ENCODE data around the gene NAALADL2.

NAALADL2 gene

GRCh38 chr3:175184392-175184791, 325.3 kb downstream of the NAALADL2 start:
- Histone ChIP-seq H3K36me3 (ENCODE audit: insufficient read depth, low read length) (no peaks in the 10 kb centered on the region), H3K9ac (ENCODE audit: low read depth, low read length) (no peak overlapping the region), H3K9me3 (ENCODE audit: control insufficient read depth, insufficient read depth, low read length) (no peaks in the 10 kb centered on the region), H3K4me1 (ENCODE audit: insufficient read depth, low read length) (no peaks in the 10 kb centered on the region)

GRCh38 chr3:175185903-175186302, 326.8 kb downstream of the NAALADL2 start:
- Histone ChIP-seq H3K9me3 (ENCODE audit: control insufficient read depth, insufficient read depth, low read length) (no peaks in the 10 kb centered on the region), H3K36me3 (ENCODE audit: insufficient read depth, low read length) (no peaks in the 10 kb centered on the region), H3K9ac (ENCODE audit: low read depth, low read length) (no peak overlapping the region), H3K4me1 (ENCODE audit: insufficient read depth, low read length) (no peaks in the 10 kb centered on the region)

- H3K36me3 ChIP-seq (ENCODE audit: insufficient read depth, low read length) = no peaks in the 10 kb centered on the region
- no peaks in the 10 kb centered on the region for H3K9me3 ChIP-seq (ENCODE audit: control insufficient read depth, insufficient read depth, low read length)
- H3K4me1 ChIP-seq (ENCODE audit: insufficient read depth, low read length) = no peaks in the 10 kb centered on the region
- no peak overlapping the region for H3K9ac ChIP-seq (ENCODE audit: low read depth, low read length)
Measured at GRCh38 chr3:175186511-175186910, 327.4 kb downstream of the NAALADL2 start.

GRCh38 chr3:175187586-175187985, 328.5 kb downstream of the NAALADL2 start:
- Histone ChIP-seq H3K9ac (ENCODE audit: low read depth, low read length) (no peak overlapping the region), H3K4me1 (ENCODE audit: insufficient read depth, low read length) (no peaks in the 10 kb centered on the region), H3K9me3 (ENCODE audit: control insufficient read depth, insufficient read depth, low read length) (no peaks in the 10 kb centered on the region), H3K36me3 (ENCODE audit: insufficient read depth, low read length) (no peaks in the 10 kb centered on the region)

GRCh38 chr3:175192536-175192935, 333.4 kb downstream of the NAALADL2 start:
- no peaks in the 10 kb centered on the region for H3K36me3 ChIP-seq (ENCODE audit: insufficient read depth, low read length)
- no peaks in the 10 kb centered on the region for H3K9me3 ChIP-seq (ENCODE audit: control insufficient read depth, insufficient read depth, low read length)
- no peaks in the 10 kb centered on the region for H3K4me1 ChIP-seq (ENCODE audit: insufficient read depth, low read length)
- no peak overlapping the region for H3K9ac ChIP-seq (ENCODE audit: low read depth, low read length)

- no peak overlapping the region for H3K9ac ChIP-seq (ENCODE audit: low read depth, low read length)
- H3K9me3 ChIP-seq (ENCODE audit: control insufficient read depth, insufficient read depth, low read length) = no peaks in the 10 kb centered on the region
- no peaks in the 10 kb centered on the region for H3K36me3 ChIP-seq (ENCODE audit: insufficient read depth, low read length)
Measured at GRCh38 chr3:175193815-175194518, 334.8 kb downstream of the NAALADL2 start.

GRCh38 chr3:175198991-175199783, 340.1 kb downstream of the NAALADL2 start:
- Histone ChIP-seq H3K36me3 (ENCODE audit: insufficient read depth, low read length) (no peaks in the 10 kb centered on the region), H3K9ac (ENCODE audit: low read depth, low read length) (no peak overlapping the region), H3K4me1 (ENCODE audit: insufficient read depth, low read length) (0 out of 2 replicates have a peak, but pooled peaks cover 4% of the 10 kb centered on the region), H3K9me3 (ENCODE audit: control insufficient read depth, insufficient read depth, low read length) (no peaks in the 10 kb centered on the region)

More at GRCh38 chr3:175193815-175194518, 334.8 kb downstream of the NAALADL2 start:
- no peaks in the 10 kb centered on the region for H3K4me1 ChIP-seq (ENCODE audit: insufficient read depth, low read length)

GRCh38 chr3:175199961-175200360, 340.8 kb downstream of the NAALADL2 start:
- no peaks in the 10 kb centered on the region for H3K36me3 ChIP-seq (ENCODE audit: insufficient read depth, low read length)
- H3K4me1 ChIP-seq (ENCODE audit: insufficient read depth, low read length) = 0 out of 2 replicates have a peak, but pooled peaks cover 4% of the 10 kb centered on the region
- H3K9me3 ChIP-seq (ENCODE audit: control insufficient read depth, insufficient read depth, low read length) = no peaks in the 10 kb centered on the region; the same call in 1 of the 2 replicates

GRCh38 chr3:175200391-175201095, 341.4 kb downstream of the NAALADL2 start:
- Histone ChIP-seq H3K36me3 (ENCODE audit: insufficient read depth, low read length) (no peaks in the 10 kb centered on the region), H3K4me1 (ENCODE audit: insufficient read depth, low read length) (0 out of 2 replicates have a peak, but pooled peaks cover 4% of the 10 kb centered on the region), H3K9ac (ENCODE audit: low read depth, low read length) (no peak overlapping the region), H3K9me3 (ENCODE audit: control insufficient read depth, insufficient read depth, low read length) (no peaks in the 10 kb centered on the region; the same call in 1 of the 2 replicates)

More at GRCh38 chr3:175199961-175200360, 340.8 kb downstream of the NAALADL2 start:
- H3K9ac ChIP-seq (ENCODE audit: low read depth, low read length) = no peak overlapping the region

GRCh38 chr3:175207361-175207760, 348.2 kb downstream of the NAALADL2 start:
- no peaks in the 10 kb centered on the region for H3K36me3 ChIP-seq (ENCODE audit: insufficient read depth, low read length)
- no peak overlapping the region for H3K9ac ChIP-seq (ENCODE audit: low read depth, low read length)
- H3K9me3 ChIP-seq (ENCODE audit: control insufficient read depth, insufficient read depth, low read length) = no peaks in the 10 kb centered on the region; the same call in 1 of the 2 replicates
- peaks cover 4% of the 10 kb centered on the region; the same call in 1 of the 2 replicates for H3K4me1 ChIP-seq (ENCODE audit: insufficient read depth, low read length)

GRCh38 chr3:175208326-175208725, 349.2 kb downstream of the NAALADL2 start:
- no peaks in the 10 kb centered on the region; the same call in 1 of the 2 replicates for H3K9me3 ChIP-seq (ENCODE audit: control insufficient read depth, insufficient read depth, low read length)
- H3K9ac ChIP-seq (ENCODE audit: low read depth, low read length) = no peak overlapping the region
- H3K36me3 ChIP-seq (ENCODE audit: insufficient read depth, low read length) = no peaks in the 10 kb centered on the region
- H3K4me1 ChIP-seq (ENCODE audit: insufficient read depth, low read length) = peaks cover 4% of the 10 kb centered on the region; the same call in 1 of the 2 replicates

- Histone ChIP-seq H3K4me1 (ENCODE audit: insufficient read depth, low read length) (peaks cover 4% of the 10 kb centered on the region; the same call in 1 of the 2 replicates), H3K9me3 (ENCODE audit: control insufficient read depth, insufficient read depth, low read length) (no peaks in the 10 kb centered on the region), H3K9ac (ENCODE audit: low read depth, low read length) (no peak overlapping the region), H3K36me3 (ENCODE audit: insufficient read depth, low read length) (no peaks in the 10 kb centered on the region)
Measured at GRCh38 chr3:175211466-175211865, 352.3 kb downstream of the NAALADL2 start.

- no peaks in the 10 kb centered on the region for H3K36me3 ChIP-seq (ENCODE audit: insufficient read depth, low read length)
- H3K9ac ChIP-seq (ENCODE audit: low read depth, low read length) = no peak overlapping the region
Measured at GRCh38 chr3:175212896-175213295, 353.8 kb downstream of the NAALADL2 start.

GRCh38 chr3:175214216-175214615, 355.1 kb downstream of the NAALADL2 start:
- no peaks in the 10 kb centered on the region for H3K36me3 ChIP-seq (ENCODE audit: insufficient read depth, low read length)
- H3K9me3 ChIP-seq (ENCODE audit: control insufficient read depth, insufficient read depth, low read length) = no peaks in the 10 kb centered on the region
- H3K9ac ChIP-seq (ENCODE audit: low read depth, low read length) = no peak overlapping the region
- H3K4me1 ChIP-seq (ENCODE audit: insufficient read depth, low read length) = no peaks in the 10 kb centered on the region

More at GRCh38 chr3:175212896-175213295, 353.8 kb downstream of the NAALADL2 start:
- Histone ChIP-seq H3K9me3 (ENCODE audit: control insufficient read depth, insufficient read depth, low read length) (no peaks in the 10 kb centered on the region), H3K4me1 (ENCODE audit: insufficient read depth, low read length) (peaks cover under 1% of the 10 kb centered on the region; the same call in 1 of the 2 replicates)
